Ovary (tissue), 3 donors: ENCODE results near the gene GAPDHS.

ENCODE experiments used
- EP300 ChIP-seq: sonication (generic); formaldehyde crosslinking; IDR thresholded peaks from one replicate; pipeline ENCODE4 v1.6.1; 2017; ENCODE audit warnings: antibody characterized with exemption
- POLR2A ChIP-seq: fragments of 450-650 bp; IDR thresholded peaks from one replicate; pipeline ENCODE4 v1.6.1; 2017; ENCODE audit warnings: antibody characterized with exemption, mild to moderate bottlenecking, moderate library complexity
- TF ChIP-seq, protein P1 (sequence below), 3 donors: fragments of 450-650 bp in 2 of 3; fragments of 200-600 bp in 1 of 3; IDR thresholded peaks; one replicate each; pipeline versions ENCODE4 v1.5.1 to v1.8.0; 2016 to 2022; ENCODE audit warnings: antibody characterized with exemption in 3 of 3, mild to moderate bottlenecking in 1 of 3
- donor health status: DM: no; HTN: no; CAD: no.

DNA sequence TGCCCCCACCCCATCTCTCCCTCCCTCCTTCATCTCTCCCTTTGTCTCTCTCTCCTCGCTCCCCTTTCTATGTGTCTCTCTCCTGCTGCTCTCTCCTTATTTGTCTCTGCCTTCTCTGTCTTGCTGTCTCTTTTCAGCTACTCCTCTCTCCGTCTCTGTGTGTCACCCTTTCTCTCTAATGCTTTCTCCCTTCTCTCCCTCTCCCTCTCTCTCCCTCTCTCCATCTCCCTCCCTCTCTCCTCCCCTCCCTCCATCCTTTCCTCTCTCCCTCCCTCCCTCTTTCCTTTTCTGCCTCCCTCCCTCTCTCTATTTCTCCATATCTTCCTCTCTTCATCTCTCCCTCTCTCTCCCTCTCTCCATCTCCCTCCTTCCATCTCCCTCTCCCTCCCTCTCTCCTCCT, 29.5 kb downstream of the GAPDHS start:
- TF ChIP-seq, protein P1, sequence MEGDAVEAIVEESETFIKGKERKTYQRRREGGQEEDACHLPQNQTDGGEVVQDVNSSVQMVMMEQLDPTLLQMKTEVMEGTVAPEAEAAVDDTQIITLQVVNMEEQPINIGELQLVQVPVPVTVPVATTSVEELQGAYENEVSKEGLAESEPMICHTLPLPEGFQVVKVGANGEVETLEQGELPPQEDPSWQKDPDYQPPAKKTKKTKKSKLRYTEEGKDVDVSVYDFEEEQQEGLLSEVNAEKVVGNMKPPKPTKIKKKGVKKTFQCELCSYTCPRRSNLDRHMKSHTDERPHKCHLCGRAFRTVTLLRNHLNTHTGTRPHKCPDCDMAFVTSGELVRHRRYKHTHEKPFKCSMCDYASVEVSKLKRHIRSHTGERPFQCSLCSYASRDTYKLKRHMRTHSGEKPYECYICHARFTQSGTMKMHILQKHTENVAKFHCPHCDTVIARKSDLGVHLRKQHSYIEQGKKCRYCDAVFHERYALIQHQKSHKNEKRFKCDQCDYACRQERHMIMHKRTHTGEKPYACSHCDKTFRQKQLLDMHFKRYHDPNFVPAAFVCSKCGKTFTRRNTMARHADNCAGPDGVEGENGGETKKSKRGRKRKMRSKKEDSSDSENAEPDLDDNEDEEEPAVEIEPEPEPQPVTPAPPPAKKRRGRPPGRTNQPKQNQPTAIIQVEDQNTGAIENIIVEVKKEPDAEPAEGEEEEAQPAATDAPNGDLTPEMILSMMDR (IDR thresholded peaks at IDR 0.05) = no peak
- TF ChIP-seq POLR2A (no peak), EP300 (no peak)
